ENCODE results near the gene DIPK1A.
"Not testable (repeated sequence)": the region's sequence is repeated elsewhere in the genome, so short reads cannot be mapped to it uniquely, and the experiment has no call there.

DIPK1A gene

DNA sequence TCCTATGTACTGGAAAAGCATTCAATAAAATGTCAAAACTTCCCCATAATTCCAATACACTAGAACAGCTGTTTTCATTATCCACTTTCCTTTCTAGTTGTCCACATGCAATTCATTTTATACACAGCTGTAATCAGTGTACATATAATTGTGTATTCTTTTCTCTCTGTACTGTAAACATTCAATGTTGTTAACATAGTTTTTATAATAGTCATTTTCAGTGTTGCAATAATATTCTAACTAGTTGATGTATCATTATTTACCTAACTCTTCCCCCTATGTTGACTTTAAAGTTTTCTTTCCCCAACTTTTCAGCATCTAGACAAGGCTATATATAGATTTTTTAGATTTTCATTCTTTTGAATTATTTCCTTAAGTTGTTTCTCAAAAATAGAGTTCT, 44.4 kb downstream of the DIPK1A start:
- DNase-seq (ENCODE audit: low read depth) = peak; percentile 75

DNA sequence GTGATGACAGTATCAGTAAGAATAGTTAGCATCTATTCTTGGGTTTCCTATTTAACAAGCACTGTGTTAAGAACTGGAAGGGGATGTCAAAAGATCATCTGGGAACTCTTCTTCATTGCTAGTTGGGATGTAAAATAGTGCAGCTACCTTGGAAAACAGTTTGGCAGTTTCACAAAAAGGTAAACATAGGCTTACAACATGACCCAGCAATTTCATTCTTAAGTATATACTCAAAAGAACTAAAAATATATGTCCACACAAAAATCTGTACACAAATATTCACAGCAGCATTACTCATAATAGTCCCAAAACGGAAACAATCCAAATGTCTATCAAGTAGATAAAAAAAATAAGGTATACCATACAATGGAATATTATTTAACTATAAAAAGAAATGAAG, 45.7 kb downstream of the DIPK1A start:
- DNase-seq (ENCODE audit: low read depth) = no peak

DNA sequence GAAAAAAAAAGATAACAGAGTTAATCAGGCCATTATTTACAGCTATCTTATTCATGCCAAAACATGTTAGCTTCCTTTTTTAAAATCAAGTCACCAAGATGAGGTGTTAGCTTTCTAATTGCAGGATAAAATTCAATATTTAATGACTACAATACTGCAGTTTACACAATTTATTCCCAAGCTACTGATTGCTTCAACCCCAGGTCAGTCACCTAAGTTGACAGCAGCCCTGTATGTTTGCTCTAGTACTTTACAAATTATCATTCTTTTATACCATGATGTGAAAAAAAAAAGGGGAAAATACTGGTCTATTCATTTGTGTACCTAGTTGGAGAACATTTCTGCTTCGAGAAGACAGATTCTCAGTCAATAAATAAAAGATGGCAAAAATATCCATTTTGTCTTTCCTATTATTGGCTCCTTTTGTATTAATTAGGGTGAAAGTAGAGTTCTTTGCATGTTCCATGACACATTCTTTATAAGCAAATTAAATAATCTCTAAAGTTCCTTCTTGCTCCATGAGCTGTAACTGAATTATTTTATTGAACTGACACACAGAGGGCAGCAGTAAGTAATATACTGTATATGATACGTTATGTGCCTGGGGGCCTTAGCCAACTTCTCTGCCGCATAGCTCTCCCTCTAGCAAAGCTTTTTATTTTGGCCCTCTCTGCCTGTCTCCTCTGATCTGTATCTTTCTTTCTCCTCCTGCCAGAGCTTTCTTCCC, 48.0 kb downstream of the DIPK1A start:
- no peak for DNase-seq (ENCODE audit: low read depth)

DNA sequence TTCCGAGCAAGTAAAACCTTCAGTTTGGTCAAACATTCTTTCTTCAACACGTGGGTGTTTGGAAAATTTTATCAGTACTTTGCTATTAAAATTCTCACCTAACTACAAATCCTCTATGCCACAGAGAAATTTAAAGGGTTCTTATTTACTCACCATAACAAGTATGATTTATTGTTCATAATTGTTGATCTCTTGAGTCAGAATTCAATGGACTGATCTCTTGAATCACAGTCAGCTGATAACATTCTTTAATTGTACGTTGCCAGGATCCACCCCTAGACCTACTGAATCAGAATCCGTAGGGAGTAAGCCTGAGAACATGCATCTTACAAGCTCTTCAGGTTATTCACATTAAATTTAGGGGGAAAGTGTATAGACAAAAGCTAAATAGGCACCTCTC, 51.2 kb downstream of the DIPK1A start:
- no peak for DNase-seq (ENCODE audit: low read depth)

DNA sequence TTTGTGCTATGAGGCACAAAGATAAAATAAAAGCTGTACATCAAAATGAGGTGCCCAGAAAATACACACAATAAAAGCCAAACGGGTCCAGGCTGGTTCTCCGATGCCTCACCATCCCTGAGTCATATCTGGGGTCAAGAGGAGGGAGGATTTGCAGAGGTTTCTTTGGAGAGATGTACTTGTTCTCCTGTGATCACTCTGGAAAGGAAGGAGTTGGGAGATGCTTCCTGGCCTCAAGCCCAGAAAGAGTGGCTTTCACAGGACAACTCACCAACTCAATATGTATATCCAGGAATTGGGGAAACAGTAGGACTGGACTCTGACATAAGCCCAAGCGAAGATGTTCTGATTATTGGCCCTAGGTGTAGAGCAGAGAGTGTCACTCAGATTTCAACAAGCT, 51.9 kb downstream of the DIPK1A start:
- DNase-seq (ENCODE audit: low read depth) = peak; percentile 70

DNA sequence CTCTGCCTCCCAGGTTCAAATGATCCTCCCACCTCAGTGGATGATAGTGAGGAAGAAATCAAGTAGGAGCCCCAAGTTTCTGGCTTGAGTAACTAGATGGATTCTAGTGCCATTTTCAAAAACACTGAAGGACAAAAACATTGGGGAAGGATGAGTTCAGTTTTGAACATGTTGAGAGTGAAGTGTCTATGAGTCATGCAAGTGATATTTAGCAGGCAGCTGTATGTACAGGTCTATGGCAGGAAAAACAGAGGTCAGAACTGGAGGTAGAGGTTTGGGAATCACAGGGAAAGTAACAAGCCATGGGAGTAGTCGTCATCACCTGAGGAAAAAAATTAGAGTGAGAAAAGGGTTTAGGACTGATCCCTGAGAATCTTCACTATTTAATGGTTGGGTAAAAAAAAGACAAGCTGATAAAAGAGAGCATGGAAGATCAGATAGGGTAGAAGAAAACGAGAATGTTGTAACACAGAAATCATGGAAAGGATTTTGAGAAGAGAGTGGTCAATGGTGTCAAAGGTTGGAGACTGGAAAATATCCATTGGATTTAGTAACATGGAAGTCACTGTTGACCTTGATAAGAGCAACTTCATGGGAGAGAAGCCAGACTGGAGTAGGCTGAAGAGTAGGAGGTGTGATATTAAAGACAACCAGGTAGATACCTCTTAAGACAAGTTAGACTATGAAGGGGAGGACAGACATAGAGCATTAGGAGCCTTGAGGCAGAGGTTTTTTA, 53.1 kb downstream of the DIPK1A start:
- no peak for DNase-seq (ENCODE audit: low read depth)

DNA sequence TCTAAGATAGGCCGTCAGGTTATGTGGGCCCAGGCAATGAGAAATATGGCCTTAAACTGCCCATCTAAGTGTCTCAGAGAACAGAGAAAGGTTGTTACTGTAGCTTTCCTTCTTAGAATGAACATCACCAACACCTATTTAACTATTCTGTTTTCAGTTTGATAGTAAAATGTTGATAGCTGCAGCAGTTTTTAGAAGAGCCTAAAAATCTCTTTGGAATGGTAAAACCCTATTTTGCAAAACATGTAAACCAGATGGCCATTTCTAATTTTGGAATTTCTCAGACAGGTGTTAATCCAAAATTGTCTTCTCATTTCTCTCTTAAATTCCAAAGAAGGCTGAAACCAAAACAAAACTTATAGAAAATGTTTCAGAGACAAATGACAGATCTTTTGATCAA, 57.5 kb downstream of the DIPK1A start:
- no peak for DNase-seq (ENCODE audit: low read depth)

DNA sequence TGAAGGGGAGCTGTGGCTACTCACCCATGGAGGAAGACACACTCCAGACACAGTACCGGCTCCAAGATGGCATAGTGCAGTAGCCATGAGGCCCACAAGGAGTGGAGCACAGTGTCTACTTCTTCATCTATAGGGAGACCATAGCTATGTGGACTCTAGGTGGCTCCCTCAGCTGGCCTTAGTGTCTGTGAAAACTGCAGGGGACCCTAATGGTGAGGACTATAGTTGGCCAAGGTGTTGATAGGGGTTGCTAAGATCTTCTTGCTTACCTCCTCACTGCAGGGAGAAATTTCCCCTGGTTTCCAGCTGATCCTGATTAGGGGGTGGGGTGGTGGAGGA, 58.9 kb downstream of the DIPK1A start:
- no peak for DNase-seq (ENCODE audit: low read depth)

DNA sequence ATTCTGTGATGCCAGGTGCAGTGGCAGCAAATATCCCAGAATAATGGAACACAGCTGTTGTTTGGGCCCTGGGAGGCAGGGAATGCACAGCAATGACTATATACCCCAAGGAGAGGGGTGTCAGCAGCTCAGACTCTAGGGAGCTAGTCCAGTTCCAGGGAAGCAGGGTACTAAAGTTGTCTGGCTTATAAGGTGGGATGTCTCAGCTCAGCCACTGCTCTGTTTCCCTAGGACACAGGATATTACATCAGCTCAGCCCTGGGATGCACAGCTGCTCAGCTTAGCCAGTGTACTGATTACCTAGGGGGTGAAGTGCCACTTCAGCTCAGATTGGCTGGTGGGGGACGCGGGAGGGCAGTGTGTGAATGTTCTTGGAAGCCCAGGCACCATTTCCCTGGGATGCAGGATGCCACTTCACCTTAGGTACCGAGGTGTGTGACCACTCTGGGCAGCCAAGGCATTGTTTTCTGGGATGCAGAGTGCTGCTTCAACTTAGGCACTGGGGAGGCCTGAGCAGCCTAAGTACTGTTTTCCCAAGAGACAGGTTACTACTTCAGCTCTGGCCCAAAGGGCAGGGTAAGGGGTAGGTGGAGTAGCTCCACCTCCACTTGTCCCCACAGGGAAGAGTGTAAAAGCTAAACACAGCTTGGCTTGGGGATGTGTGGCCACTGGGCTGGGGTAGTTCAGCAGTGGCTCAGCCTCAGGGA, 59.4 kb downstream of the DIPK1A start:
- no peak for DNase-seq (ENCODE audit: low read depth)

DNA sequence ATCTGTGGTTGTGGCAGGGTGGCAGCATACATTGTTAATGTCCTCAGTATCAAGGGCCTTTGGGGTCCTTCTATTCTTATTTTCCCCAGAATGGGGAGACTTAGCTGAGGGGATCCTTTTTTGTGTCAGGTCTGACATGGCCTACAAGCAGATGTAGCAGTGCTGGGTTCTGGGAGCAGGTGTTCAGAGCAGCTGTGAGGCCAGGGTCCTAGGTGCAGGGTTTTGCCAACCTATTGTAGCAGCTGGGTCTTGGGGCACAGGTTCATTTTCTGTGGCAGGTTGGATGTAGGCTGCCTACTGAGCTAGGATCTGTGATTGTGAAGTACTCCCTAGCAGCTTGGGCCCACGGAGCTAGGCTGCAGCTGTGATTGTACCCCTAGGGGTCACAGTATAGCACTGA, 60.1 kb downstream of the DIPK1A start:
- DNase-seq (ENCODE audit: low read depth) = no peak

DNA sequence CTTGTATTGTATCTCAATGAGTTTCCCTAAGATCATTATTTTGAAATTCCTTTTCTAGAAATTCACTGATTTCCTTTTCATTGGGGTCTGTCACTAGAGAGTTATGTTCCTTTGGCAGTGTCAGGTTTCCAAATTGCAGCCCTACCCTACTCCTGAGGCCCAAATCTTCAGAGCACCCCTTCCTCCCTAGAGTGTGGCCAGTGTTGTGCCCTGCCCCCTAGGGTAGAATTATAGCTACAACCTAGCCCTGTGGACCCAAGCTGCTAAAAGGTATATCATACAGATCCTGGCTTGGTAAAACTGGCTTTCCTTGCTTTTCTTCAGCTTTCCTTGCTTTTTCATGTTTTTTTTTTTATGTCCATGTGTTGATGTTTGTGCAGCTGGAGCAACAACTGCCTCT, 60.7 kb downstream of the DIPK1A start:
- no peak for DNase-seq (ENCODE audit: low read depth)

DNA sequence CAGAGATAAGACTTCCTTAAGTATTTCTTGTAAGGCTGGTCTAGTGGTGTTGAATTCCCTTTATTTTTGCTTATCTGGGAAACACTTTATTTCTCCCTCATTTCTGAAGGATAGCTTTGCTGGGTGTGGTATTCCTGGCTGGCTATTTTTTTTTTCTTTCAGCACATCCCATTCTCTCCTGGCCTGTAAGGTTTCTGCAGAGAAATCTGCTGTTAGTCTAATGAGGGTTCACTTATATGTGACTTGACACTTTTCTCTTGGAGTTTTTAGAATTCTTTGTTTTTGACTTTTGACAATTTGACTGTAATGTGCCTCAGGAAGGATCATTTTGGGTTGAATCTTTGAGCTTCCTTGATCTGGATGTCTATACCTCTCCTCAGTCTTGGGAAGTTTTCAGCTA, 61.5 kb downstream of the DIPK1A start:
- DNase-seq (ENCODE audit: low read depth) = no peak

DNA sequence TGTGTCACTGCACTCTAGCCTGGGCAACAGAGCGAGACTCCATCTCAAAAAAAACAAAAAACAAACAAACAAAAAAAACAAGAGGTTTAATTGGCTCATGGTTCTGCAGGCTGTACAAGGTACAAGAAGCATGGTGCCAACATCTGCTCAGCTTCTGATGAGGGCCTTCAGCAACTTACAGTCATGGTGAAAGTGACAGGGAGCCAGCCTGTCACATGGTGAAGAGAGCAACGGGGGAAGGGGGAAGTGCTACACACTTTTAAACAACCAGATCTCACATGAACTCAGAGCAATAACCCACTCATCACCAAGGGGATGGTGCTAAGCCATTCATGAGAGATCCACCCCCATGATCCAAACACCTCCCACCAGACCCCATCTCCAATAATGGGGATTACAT, 63.2 kb downstream of the DIPK1A start:
- not testable (repeated sequence) for DNase-seq (ENCODE audit: low read depth)

DNA sequence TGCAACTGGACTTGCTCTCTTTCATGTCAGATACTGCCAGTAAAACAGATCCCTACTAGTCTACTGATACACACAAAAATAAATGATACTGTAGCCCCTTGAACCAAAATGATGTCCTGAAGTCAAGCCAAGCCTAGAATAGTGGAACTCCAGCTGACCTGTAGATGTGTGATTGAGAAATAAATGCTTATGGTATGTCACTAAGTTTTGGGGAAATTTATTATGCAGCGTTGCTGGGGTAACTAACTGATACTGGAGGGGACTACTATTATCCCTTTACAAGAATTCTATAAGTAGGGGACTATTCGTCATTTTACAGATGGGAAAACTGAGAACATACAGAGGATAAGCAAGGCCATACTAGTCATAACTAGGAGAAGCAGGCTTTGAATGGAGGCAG, 73.8 kb downstream of the DIPK1A start:
- DNase-seq (ENCODE audit: low read depth) = no peak

DNA sequence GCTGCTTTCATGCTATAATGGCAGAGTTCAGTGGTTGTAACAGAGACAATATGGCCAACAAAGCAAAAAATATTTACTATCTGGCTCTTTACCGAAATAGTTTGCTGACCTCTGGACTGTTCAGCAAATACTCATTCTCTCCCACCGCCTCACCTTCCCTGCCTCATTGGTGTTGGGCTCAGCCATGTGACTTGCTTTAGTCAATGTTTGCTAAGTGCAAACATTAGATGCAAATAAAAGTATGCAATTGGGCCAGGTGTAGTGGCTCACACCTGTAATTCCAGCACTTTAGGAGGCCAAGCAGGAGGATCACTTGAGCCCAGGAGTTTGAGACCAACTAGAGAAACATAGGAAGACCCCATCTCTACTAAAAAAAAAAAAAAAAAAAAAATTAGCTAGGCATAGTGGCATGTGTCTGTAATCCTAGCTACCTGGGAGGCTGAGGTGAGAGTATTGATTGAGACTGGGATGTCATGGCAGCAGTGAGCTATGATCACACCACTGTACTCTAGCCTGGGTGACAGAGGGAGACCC, 74.3 kb downstream of the DIPK1A start:
- DNase-seq (ENCODE audit: low read depth) = no peak

DNA sequence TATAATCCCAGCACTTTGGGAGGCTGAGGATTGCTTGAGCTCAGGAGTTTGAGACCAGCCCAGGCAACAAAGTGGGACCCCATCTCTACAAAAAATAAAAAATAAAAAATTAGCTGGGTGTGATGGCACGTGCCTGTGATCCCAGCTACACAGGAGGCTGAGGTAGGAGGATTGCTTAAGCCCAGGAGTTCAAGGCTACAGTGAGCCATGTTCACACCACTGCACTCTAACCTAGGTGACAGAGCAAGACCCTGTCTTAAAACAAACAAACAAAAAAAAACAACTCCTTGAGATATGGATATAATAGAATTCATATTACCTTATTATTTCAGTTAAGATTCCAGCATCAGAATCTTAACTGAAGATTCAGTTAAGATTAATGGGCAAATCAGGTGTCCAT, 77.1 kb downstream of the DIPK1A start:
- DNase-seq (ENCODE audit: low read depth) = no peak

DNA sequence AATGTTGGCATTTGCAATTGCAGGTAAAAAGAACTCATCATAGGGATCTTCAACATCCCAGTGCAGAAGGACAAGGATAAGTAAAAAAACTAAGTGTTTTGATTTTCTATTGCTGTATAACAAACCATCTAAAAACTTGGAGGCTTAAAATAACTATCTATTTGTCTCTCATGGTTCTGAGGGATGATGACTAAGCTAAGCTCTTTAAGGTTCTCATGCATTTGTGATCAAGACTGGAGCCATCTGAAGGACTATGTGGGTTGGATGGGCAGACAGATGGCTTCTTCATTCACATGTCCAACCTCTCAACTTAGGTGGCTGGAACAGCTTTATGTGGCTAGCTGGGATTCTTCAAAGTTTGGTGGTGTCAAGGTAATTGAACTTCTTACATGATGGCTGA, 78.0 kb downstream of the DIPK1A start:
- no peak for DNase-seq (ENCODE audit: low read depth)

DNA sequence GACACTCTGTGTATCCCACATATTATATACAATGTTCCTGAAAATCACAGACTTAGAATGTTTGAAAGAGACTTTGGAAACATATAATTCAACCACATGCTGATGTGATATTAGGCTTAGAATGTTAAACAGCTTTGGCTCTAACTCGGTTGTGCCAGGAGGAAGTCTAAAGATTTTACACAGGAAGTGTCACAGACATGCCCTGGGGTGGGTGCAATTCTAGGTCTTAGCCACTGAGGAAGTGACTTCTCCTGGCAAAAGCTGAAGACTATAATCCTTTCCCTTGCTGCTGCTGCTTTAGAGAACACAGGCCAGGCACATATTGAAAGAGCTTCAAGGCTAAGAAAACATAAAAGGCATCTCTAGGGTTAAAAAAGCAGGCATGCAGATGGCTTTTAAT, 78.4 kb downstream of the DIPK1A start:
- no peak for DNase-seq (ENCODE audit: low read depth)

DNA sequence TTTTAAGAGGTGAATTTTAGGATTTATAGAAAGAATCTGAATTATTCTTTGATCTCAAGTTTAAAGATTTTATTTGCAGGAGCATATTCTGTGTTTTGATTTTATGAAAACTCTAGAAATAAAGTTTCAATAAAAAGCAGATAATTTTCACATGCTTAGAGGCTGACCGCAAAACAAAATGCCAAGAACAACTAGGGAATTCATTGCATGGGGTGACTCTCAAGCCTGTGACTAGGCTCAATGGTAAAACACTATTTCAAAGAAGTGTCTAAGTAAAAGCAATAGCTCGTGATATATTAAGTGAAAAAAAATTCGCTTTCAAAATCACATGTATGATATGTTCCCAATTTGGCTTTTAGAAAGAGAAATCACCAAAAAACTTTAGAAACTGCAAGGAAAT, 79.9 kb downstream of the DIPK1A start:
- DNase-seq (ENCODE audit: low read depth) = peak; percentile 34

DNA sequence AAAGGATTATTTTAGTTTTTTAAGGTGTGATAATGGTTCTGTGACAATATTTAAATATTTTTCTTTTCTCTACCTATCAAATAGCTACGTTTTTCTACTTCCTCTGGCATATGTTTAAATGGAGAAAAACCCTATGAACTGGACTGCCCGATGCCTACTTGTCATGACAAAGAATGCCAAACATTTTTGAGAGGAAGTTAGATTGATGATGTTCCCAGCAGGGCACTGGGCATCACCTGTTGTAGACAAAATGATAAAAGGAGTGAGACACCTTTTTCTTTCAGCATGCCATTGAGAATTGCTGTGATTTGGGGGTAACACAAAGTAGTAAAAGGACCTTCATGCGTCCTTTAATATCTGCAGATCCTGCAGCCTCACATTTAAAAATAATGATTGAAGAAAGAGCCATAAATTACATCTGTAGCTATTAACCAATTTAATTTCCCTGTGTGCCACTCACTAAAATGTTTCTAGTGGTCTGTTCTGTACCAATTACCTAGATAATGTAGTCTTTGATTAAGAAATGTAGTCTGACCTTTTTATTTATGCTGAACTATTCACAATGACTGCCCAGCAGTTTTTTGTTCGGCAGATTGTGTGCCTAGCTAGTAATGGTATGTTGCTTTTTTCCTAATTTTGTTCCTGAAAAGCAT, 81.8 kb downstream of the DIPK1A start:
- no peak for DNase-seq (ENCODE audit: low read depth)

DNA sequence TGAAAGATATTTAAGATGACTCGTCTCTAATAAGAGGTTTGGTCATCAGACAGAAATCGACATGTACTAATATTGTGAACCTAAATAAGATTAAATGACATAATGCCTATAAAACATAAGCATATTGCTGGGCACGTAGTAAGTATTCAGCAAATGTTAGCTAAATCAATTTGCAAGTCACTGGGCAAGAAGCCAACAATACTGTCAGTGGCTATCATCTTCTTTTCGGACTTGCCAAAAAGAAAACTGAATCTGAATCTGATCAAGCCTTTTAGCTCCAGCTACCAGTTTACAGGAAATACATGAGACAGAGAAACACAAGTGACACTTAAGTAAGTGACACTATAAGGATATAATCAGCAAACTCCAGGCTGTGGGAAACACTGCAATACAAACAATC, 83.5 kb downstream of the DIPK1A start:
- peak; percentile 53 for DNase-seq (ENCODE audit: low read depth)

DNA sequence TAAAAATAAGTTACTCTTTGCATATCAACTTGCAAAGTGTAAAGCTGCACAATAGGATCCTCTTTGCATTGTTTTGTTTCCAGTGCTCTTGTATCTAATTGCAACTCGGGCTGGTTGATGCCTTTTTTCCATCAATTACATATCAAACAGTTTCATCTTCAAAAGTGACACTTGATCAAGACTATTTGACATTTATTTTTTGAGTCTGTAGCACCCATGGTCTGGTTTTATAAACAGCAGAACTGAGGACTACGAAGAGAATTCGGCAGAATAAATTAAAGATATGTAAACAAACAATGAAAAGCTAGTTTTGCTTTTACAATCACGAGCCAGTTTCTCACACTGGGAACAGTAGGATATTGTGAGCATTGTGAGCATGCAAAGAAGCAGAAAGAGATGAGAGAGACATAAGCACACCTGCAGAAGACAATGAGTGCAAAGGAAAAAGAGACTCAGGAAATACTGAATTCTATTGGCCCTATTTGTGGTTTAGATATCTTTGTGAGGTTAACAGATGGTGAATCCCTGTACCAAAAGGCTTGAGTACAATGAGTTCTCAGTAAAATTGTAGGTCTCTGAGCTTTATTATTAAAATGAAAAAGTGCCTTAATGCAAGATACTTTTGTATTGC, 84.1 kb downstream of the DIPK1A start:
- DNase-seq (ENCODE audit: low read depth) = no peak

All from fibroblast of gingiva (primary cell).